ENCODE measurements around the gene GPATCH3.
A peak's percentile ranks its signal among the peaks of the same experiment; 100 is the strongest.
"Not testable (repeated sequence)": the region's sequence is repeated elsewhere in the genome, so short reads cannot be mapped to it uniquely, and the experiment has no call there.

Gene GPATCH3

DNA sequence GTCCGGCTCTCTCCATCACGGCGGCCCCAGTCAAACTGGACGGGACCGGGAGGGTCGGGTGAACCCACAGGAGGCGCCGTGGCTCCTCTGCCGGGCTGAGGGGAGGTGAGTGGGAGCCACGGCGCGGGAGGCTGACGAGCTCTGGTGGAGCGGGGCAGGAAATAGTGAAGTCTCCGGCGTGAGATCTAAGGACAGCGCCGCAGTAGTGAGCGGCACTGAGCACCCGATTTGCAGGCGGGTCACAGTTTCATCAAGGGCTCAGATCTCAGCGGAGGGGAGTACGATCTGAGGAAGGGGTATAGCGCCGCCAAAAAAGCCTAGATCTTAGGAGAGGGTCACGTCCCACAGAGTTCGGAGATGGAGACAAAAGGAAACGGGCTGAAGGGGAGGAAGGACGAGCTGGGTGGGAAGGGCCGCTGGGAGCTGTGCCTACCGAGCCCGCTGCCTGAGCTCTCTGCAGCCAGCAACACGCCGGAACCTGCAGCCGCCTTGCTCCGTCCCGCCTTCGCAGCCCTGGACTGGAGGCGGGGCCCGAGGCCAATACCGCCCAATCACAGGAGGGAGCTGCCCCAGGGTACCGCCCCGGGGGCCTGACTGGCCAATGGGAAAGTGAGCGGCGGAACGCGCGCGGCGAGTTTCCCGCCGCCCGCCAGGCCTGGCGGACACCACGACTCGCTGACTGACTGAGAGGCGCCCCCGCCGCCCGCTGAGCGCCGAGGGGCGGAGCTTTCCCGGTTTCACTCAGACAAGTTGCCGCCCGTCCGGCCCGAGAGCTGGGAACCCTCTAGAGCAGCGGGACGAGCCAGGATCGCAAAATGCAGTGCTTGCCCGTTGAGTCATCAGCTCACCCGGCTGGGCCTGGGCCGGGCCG, 35.4 kb downstream of the GPATCH3 start:
- peak; percentile 88 for DNase-seq (ENCODE audit: low read depth)

DNA sequence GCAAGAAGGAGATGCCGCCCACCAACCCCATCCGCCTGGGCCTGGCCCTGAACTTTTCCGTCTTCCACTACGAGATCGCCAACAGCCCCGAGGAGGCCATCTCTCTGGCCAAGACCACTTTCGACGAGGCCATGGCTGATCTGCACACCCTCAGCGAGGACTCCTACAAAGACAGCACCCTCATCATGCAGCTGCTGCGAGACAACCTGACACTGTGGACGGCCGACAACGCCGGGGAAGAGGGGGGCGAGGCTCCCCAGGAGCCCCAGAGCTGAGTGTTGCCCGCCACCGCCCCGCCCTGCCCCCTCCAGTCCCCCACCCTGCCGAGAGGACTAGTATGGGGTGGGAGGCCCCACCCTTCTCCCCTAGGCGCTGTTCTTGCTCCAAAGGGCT, 36.6 kb downstream of the GPATCH3 start:
- no peak for DNase-seq (ENCODE audit: low read depth)

DNA sequence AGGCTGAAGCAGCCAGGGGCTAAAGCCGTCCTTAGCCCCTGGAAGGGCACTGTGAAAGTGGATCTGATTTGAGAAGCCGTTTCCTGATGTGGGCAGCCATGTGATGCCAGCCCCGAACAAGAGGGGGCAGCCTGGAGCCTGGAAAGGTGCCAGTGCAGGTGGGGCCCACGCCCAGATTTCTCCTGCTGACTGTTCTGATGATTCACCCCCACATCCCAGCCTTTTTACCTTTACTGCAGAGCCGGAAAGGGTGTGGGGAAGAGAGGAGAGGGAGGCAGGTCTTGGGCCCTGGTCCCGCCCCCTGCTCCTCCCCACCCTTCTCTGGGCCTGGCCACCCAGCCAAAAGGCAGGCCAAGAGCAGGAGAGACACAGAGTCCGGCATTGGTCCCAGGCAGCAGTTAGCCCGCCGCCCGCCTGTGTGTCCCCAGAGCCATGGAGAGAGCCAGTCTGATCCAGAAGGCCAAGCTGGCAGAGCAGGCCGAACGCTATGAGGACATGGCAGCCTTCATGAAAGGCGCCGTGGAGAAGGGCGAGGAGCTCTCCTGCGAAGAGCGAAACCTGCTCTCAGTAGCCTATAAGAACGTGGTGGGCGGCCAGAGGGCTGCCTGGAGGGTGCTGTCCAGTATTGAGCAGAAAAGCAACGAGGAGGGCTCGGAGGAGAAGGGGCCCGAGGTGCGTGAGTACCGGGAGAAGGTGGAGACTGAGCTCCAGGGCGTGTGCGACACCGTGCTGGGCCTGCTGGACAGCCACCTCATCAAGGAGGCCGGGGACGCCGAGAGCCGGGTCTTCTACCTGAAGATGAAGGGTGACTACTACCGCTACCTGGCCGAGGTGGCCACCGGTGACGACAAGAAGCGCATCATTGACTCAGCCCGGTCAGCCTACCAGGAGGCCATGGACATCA, 37.2 kb downstream of the GPATCH3 start, which contains the start of gene SFN:
SFN (plus strand) TSS at position 369 of the 904 bp plus-strand sequence; CDS start at position 433, 64 bp downstream.
- peak; percentile 25 for DNase-seq (ENCODE audit: low read depth)

DNA sequence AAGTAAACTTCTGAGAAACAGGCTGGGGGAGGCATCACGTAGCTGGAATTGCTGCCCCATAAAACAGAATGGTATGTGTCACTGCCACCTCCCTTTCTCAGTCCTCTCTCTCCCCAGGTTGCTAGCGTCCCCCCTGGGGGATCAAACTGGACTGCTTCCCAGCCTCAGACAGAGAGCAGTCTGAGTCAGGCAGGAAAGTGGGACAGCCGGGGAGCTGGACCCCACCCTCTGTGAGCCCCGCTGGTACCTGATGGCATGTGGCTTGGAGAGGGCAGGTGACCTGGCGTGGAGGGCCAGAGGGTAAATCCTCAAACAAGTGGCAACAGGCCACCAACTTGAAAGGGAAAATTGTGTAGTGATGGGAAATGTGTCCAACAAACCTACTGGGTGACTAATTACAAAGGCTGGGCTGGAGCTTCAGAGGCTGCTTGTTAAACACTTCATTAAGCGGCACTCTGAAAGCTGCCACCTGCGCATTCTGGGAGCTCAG, 38.3 kb downstream of the GPATCH3 start:
- no peak for DNase-seq (ENCODE audit: low read depth)

DNA sequence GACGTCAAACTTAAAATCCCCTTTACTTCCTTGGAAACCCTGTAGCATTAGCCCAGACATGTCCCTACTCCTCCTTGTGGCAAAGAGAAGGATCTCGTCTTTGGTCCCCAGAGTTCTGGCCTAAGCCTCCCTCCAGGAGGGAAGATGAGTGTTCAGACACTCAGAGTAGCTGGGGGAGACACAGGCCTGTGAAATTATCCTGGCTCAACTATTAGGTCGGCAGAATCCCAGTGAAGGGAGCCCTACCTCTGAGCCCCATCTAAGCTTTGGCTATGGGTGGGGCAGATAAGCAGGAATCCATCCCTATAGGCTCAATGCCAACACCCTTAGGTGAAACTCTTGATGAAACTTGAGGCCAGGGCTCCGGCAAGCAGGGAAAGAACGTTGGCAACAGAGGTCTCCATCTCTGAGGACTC, 39.0 kb downstream of the GPATCH3 start:
- DNase-seq (ENCODE audit: low read depth): no peak

DNA sequence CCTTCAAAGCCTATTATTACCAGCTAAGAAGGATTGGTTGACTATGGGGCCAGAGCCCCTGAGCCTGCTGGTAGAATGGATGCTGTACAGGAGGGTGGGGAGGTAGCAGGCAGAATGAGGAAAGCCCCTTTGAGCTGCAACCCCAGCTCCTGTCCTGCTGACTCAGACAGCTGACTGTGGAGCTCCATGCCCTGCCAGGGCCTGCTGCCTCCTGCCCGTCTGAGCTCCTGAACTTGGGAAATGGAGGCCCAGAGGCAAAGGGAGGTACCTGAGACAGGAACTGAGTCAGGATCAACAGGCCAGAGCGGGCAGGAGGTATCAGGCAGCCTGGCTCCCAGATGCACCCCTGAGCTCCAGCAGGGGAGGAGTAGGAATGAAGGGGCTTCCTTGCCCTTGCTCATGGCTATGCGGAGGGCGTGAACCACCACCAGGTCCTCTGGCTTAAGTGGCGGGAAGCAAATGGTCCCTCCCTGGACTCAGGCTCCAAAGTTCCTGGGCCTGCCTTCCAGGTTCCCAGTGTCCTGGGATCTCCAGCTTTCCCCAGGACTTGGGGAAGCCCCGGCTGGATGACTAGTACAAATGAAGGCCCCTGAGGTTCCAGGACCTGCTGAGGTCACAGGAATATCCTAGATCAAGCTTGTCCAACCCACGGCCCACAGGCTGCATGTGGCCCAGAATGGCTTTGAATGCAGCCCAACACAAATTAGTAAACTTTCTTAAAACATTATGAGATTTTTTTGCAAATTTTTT, 41.2 kb downstream of the GPATCH3 start:
- DNase-seq (ENCODE audit: low read depth): no peak

DNA sequence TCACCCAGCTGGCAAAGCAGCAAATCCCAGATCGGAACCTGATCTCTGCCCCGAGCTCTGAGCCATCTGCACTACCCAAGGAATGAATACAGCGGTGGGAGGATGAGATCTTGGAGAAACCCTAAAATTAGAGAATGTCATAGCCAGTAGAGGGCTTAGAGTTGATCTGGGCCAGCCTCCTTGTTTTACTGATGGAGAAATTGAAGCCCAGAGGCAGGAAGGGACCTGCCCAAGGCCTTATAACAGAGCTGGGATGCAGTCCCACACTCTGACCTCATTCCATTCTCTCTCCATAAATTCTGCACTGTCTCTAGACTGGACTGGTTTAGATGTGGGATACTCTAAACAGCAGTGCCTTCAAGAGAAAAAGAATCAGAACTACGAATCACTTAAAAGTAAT, 42.1 kb downstream of the GPATCH3 start:
- DNase-seq (ENCODE audit: low read depth): no peak

DNA sequence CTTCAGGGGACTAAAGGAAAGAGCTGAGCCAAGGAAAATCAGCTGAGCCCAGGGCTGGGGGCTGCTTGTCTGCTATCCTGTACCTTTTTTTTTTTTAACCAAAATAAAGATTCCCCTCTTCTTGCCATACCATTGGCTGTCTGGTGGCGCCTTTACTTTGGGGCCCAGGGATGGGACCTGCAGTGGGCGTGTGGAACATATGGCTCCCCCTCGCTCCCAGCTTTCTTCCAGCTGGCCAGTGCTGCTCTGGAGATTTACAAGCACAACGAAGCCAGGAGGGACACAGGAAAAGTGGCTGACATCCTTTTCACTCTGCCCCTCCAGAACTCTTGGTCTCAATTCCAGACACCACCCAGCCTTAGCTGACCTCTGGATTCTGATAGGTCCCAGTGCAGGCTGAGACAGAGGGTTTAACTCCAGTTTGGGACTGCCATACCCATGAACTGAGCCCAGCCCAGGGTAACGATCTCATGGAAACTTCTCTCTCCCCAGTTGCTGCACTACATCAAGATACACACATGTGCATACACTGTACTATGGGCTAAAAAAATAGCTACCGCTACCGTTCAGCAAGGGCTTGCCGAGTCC, 42.7 kb downstream of the GPATCH3 start:
- DNase-seq (ENCODE audit: low read depth): no peak

DNA sequence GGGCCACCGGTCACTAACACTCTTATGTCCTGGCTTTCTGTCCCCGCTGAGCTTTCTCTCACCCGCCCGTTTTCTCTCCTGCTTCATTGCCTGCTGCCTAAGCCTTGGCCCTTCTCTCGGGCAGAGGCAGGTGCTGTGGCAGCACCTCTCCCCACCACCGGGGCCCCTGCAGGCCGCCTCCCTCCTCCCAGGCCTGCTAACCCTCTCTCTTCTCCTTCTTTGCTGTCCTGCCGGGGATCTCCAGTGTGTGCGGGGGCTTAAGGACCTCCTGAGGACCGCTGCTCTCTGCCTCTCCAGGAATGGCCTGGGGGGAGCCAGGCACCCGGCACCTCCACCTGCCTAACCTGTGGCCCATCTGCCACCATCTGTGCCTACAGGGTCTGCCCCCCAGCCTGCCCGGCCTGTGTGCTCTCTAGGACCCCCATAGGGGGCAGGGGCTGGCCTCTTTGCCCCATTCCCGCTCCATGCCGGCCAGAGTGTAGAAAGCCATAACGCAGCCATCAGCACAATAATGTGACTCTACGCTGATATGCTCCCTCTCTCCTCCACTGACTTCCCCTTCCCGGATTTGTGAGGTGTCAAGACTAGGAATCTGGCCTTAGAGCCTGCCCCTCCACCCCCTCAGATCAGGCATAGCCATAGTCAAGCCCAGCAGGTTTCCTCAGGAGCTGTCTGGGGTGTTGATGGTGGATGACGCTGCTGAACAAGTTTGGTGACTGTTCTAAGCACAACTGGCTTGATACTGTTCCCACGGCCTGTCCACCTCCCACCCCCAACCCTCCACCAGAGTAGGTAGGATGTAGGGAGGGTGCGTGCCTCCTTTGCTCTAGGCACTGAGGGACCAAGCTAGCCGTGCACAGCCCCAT, 43.4 kb downstream of the GPATCH3 start:
- DNase-seq (ENCODE audit: low read depth): no peak

DNA sequence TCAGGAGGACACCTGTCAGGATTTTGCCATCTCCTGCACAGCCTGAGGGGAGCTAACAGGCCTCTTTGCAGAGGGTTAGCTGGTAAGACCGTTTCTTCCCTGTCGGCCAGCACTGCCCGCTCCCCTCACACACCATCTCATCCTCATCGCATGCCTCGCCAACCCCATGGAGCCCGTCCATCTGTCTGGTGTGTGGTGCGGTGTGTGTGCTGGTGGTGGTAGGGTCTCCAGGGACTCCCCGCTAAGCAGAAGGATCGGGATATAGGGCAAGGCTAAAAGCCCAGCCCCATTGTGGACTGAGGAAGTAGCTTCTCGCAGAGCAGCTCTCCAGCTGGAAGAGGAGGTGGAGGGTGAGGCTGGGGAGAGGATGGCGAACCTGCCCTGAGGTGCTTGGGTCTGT, 44.1 kb downstream of the GPATCH3 start:
- no peak for DNase-seq (ENCODE audit: low read depth)

DNA sequence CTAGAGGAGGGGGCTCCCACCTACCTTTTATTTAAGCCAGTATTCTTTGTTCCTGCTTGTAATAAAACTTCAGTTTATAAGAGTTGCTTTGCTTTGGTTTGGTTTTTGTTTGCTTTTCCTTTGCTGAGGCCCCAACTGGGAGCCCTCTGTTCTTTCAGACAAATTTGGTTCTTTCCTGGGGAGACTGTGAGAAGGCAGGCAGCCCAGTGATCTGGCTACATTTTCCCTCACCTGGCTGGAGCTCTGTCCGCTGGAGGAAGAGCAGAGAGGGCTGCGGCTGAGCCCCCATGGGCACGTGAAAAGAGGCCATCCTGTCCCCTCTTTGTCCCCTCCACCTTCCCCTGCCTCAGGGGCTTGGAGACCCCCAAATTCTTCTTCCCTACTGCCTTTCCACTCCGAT, 44.6 kb downstream of the GPATCH3 start:
- no peak for DNase-seq (ENCODE audit: low read depth)

DNA sequence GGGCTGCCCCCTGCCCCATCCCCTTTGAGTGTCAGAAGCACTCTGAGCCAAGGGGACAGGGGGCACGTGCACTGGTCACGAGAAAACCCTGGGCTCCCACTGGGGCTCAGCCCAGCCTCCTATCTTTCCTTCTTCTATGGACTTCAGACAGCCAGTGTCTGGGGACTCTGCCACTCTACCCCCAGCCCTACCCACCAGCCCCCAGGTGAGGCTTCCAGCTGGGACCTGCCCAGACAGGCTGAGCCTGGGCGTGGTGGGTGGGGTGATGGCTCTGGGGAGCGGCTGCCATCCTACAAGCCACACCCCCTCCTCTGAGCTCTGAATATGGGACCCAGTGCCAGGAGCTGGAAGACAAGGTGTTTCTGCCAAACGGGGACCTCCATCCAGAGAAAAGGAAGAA, 45.4 kb downstream of the GPATCH3 start:
- DNase-seq (ENCODE audit: low read depth): no peak

DNA sequence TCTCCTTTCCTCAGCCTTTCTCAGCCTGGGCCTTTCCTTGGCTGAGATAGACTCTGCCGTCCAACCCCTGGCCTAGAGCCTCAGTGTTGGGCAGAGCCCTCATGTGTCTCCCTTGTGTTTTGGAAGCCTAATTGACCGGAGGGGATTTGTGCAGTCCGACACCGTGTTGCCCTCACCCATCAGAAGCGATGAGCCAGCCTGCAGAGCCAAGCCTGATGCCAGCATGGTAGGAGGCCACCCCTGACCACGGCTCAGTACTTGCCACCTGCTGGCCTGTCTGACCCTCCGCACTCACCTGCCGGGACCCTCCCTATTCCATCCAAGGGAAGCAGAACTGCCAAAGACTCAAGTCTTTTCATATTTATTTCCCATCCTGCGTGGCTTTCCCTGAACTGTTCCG, 46.7 kb downstream of the GPATCH3 start:
- DNase-seq (ENCODE audit: low read depth): no peak

DNA sequence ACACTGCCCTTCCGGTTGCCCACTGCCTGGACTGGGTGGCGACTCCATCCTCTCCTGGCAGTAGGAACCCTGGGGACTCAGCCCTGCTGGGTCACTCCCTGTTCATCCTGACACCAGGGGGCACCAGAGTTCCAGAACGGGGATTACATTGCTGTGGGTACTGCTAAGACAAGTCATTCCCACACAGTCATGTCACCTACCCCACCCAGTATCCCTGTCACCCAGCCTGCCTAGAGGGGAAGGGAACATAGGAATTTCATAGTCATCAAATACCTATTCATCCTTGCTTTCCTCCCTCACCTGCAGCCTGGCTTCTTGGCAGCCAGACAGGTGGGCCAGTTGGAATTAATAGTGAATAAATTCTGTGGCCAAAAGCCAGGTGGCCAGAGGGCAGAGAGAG, 47.1 kb downstream of the GPATCH3 start:
- DNase-seq (ENCODE audit: low read depth): peak; percentile 71

DNA sequence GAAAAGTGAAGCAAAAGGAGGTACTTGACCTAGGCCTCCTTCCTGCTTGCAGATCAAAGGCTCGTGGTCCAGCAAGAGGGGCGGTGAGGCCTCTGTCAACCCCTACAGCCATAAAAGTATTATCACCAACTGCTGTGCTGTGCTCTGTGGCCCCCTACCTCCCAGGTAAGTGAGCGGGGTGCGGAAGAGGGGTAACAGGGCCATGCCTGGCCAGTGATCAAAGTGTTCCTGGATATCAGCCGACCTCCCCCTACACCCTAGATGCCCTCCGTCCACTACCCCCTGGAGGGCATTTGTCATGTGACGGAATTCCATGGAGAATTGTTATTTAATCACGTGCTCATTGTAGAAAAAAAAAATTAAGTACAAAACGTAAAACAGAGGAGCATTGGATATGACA, 47.6 kb downstream of the GPATCH3 start:
- no peak for DNase-seq (ENCODE audit: low read depth)

DNA sequence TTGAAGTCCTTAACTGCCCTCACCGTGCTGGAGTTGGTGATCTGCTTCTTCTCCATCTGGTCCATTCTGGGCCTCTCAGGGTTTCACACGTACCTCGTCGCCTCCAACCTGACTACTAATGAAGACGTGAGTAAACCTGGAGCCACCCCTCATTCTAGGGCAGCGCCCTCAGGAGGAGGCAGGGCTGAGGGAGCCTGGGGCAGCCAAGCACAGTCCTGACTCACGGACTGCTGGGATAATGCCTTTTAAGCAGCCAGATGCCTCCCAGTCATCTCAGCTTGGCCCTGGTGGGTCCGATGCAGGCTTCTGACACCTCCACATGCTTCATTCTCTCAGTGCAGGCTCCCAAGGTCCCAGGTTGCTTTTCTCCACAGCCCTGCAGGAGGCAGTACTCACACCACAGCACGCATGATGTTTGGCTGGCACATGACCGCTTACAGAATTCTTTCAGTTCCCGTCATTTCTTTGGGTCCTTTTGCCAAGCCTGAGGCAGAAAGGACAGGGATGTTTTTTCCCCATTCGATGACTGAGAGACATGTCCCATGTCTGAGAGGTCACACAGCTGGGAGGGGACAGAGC, 49.1 kb downstream of the GPATCH3 start:
- DNase-seq (ENCODE audit: low read depth): no peak

DNA sequence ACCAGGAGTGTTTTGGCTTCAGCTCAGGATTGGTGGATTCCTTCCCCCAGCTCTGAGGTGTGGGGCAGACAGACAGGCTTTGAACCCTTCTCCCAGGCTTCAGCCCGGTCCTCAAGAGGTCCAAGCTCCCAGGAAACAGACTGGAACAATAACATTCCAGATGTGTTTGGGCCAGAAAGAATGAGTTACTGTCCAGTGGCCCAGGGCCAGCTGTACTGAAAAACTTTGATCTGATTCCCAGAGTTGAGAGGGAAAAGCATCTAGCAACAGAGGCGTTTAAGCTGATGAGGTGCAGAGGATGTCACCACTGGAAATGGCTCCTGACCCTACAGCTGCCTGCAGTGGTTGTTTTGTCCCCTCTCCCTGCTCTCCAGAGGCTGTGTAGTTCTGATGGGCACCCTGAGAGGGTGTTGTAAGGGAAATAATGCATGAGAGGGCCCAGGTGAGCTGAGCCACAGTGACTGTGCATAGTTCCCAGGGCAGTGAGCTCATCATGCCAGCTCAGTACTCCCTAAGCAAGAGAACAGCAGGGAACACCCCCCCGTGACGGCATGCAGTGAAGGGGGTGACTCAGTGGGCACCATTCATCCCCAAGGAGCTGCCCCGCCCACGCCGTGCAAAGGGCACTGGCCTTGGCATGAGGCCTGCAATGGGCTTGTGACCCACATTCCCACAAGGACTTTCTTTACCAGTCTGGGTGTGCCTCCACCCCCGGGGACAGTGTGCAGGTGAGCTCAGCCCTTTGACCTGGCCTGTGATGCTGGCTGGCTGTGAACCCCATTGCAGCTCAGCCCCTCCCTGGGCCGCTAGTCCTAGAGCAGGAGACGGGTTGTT, 51.1 kb downstream of the GPATCH3 start:
- DNase-seq (ENCODE audit: low read depth): no peak

DNA sequence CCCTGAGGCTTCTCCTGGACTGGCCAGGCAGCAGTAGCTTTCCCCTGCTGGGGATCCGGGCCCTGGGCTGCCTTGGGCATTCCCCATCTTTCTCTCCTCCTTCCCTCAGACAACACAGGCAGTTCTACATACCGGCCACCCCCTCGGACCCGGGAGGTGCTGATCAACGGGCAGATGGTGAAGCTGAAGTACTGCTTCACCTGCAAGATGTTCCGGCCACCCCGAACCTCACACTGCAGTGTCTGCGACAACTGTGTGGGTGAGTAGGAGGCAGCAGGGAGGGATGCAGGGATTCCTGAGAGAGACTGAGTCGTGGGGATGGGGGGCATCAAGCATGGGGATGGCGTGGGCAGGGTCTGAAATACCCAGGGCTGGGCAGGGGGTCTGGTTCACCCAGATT, 51.8 kb downstream of the GPATCH3 start:
- no peak for DNase-seq (ENCODE audit: low read depth)

DNA sequence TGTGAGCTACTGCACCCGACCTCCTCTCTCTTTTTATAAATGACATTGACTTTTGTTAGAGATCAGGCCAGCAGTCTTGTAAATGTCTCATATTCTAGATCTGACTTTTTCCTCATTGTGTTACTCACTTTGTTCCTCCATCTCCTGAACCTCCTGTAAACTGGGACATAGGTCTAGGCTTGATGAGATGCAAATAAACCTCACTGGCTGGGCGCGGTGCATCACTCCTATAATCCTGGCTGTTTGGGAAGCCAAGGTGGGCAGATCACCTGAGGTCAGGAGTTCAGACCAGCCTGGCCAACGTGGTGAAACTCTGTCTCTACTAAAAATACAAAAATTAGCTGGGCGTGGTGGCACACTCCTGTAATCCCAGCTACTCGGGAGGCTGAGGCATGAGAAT, 52.4 kb downstream of the GPATCH3 start:
- DNase-seq (ENCODE audit: low read depth): not testable (repeated sequence)
